ENCODE results near the gene SYCP2L.

DNA sequence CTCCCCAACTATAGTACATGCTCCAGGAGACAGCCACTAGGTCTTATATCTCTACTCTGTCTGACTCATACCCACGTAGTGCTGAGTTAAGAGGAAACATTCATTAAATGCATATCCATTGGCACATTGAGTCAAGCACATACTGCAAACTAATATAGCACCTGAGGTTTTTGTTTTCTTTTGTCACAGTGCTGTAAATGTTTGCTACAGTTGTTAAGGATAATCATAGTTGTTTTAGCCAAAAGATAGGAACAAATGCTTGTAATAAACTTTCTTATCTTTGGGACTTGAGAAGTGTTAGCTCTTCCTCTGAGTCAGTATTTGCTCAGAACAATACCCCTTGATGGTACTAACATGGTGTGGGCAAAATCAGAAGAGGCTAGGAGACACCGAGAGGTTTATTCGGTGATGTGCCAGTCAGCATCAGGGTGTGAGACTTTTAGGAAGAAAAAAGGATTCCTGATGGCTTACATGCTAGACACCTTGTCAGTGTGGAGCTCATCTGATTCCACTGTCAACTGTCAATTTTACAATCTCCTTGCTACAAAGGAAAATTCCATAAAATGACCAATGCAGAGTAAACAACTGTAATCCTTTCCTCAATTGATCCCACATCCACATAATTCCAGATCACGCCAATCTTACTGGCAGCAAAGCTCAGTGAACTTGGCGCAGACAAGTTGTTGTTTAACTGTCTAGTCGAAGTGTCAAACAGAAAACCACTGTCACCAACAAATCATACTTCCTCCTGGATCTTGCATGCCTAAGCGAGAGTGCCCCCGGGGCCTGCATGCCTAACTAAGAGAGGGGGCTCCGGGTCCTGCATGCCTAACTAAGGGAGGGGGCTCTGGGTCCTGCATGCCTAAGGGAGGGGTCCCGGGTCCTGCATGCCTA, 121.1 kb downstream of the SYCP2L start:
- TF ChIP-seq, protein P1, sequence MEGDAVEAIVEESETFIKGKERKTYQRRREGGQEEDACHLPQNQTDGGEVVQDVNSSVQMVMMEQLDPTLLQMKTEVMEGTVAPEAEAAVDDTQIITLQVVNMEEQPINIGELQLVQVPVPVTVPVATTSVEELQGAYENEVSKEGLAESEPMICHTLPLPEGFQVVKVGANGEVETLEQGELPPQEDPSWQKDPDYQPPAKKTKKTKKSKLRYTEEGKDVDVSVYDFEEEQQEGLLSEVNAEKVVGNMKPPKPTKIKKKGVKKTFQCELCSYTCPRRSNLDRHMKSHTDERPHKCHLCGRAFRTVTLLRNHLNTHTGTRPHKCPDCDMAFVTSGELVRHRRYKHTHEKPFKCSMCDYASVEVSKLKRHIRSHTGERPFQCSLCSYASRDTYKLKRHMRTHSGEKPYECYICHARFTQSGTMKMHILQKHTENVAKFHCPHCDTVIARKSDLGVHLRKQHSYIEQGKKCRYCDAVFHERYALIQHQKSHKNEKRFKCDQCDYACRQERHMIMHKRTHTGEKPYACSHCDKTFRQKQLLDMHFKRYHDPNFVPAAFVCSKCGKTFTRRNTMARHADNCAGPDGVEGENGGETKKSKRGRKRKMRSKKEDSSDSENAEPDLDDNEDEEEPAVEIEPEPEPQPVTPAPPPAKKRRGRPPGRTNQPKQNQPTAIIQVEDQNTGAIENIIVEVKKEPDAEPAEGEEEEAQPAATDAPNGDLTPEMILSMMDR (IDR thresholded peaks at IDR 0.05 in 4 of 5, conservative IDR thresholded peaks at IDR 0.05 in 1 of 5): no peak
- no peak for TF ChIP-seq POLR2A (IDR thresholded peaks at IDR 0.05)
